Lower leg skin (tissue), 4 donors: ENCODE measurements around the gene ANO6. TPM values are rescaled to one million over a fixed set of nuclear protein-coding genes. Genes with fewer than 3 reads are reported as not detected.

ENCODE experiments used
- DNase-seq, 2 donors: peaks; one replicate each; pipeline ENCODE4 v3.0.0-alpha.2; 2019; ENCODE audit warnings: low spot score in 2 of 2
- H3K4me3 ChIP-seq: fragments of 200-600 bp; sonication (generic); 2 replicates; pipeline ENCODE4 v1.5.1; 2017; ENCODE audit warnings: mild to moderate bottlenecking, low read depth; ENCODE audit not compliant: poor library complexity, severe bottlenecking
- POLR2A ChIP-seq, 2 donors: fragments of 450-650 bp; IDR thresholded peaks; one replicate each; pipeline ENCODE4 v1.6.1; 2016 to 2017; ENCODE audit warnings: antibody characterized with exemption in 2 of 2, mild to moderate bottlenecking in 1 of 2, moderate library complexity in 1 of 2
- WGBS, 2 donors: methylation state at CpG; one replicate each; pipeline ENCODE4 v1.1.5; 2018; 5-methylcytosine and 5-hydroxymethylcytosine counted together
- intact Hi-C: fragments of 100-400 bp; cut with DNase I; formaldehyde crosslinking; loops from one replicate; pipeline ENCODE4 v1.15.0; 2023; ENCODE audit warnings: low total_unique reads
- total RNA-seq, 4 donors: library from RNA; depleted of rRNA; stranded (reverse); fragments of >200 nt; gene quantifications; one replicate each; pipeline ENCODE4 v1.1.0, GENCODE V29; 2016
- TF ChIP-seq, protein P1 (sequence below), 3 donors: fragments of 450-650 bp; IDR thresholded peaks; one replicate each; pipeline ENCODE4 v1.5.1; 2016; ENCODE audit warnings: antibody characterized with exemption in 3 of 3, mild to moderate bottlenecking in 3 of 3, moderate library complexity in 2 of 3

Gene ANO6
- total RNA-seq, 4 donors from 2014 or later: 36.3 to 41.1 (median 38.9) TPM

DNA sequence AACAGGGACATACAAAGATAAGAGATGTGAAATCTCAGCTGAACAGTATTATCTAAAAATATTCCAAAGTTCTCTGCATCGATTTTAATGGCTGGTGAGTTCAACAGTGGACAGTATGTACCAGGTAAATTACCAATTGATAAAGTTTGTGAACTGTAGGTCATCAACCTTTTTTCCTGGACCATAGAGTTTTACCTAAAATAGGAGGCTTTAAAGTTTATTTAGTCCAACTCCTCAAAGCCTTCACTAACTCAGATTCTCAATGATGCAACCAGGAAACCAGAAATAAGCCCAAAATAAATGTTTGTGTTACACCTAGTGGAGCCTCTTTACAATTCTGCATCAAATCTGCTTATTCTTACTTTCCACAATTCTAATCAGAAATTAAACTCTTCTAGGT lies 205.8 kb downstream of the ANO6 start:
- intact Hi-C loops: no loop called here
- DNase-seq: no peak
- no peak overlapping the region for H3K4me3 ChIP-seq
- no peak for TF ChIP-seq POLR2A (IDR thresholded peaks at IDR 0.05)
- TF ChIP-seq, protein P1, sequence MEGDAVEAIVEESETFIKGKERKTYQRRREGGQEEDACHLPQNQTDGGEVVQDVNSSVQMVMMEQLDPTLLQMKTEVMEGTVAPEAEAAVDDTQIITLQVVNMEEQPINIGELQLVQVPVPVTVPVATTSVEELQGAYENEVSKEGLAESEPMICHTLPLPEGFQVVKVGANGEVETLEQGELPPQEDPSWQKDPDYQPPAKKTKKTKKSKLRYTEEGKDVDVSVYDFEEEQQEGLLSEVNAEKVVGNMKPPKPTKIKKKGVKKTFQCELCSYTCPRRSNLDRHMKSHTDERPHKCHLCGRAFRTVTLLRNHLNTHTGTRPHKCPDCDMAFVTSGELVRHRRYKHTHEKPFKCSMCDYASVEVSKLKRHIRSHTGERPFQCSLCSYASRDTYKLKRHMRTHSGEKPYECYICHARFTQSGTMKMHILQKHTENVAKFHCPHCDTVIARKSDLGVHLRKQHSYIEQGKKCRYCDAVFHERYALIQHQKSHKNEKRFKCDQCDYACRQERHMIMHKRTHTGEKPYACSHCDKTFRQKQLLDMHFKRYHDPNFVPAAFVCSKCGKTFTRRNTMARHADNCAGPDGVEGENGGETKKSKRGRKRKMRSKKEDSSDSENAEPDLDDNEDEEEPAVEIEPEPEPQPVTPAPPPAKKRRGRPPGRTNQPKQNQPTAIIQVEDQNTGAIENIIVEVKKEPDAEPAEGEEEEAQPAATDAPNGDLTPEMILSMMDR (IDR thresholded peaks at IDR 0.05): no peak
- 95 to 97% methylated on average over 1 of the region's 1 CpG for WGBS, 2 donors

DNA sequence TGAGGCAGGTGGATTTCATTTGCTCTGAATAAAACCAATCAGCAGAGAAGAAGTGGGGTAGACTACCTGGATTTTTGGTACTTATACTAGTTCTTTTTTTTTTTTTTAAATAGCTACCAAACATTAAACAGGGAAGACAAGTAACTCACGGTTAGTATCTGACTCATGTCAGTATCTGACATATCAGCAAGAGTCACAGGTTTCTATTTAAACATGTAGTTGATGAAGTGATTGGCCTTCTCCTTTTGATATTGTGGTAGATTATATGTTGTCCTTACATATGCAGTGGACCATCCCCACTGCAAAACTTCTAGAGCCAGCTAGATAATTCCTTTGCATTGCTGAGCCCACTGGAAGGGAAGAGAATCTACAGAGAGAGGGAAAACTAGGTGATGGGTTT lies 208.0 kb downstream of the ANO6 start:
- intact Hi-C loops: no loop called here
- 83% methylated on average over 1 of the region's 1 CpG for WGBS, 2 donors
- TF ChIP-seq POLR2A (IDR thresholded peaks at IDR 0.05): no peak
- TF ChIP-seq, protein P1 (IDR thresholded peaks at IDR 0.05): no peak
- no peak for DNase-seq
- H3K4me3 ChIP-seq: no peak overlapping the region

DNA sequence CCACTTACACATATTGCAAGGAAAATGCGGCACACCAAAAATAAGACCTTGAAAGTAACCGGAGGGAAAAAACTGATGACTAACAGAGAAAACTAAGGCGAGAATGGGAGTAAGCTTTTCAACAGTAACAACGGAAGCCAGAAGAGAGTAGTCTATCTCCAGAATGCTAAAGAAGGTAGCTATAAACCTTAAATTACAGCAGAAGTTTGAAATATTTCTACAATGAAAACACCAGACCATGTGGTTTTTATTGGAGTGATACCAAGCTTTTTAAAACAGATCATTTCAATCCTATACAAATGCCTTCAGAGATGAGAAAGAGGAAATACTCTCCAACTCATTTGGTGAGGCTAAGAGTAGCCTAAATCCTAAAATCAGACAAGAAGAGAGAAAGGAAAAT lies 209.5 kb downstream of the ANO6 start:
- no peak for DNase-seq
- no peak overlapping the region for H3K4me3 ChIP-seq
- intact Hi-C loops: no loop called here
- TF ChIP-seq POLR2A (IDR thresholded peaks at IDR 0.05): no peak
- TF ChIP-seq, protein P1 (IDR thresholded peaks at IDR 0.05): no peak
- 94 to 95% methylated on average over 4 of the region's 4 CpGs for WGBS, 2 donors

DNA sequence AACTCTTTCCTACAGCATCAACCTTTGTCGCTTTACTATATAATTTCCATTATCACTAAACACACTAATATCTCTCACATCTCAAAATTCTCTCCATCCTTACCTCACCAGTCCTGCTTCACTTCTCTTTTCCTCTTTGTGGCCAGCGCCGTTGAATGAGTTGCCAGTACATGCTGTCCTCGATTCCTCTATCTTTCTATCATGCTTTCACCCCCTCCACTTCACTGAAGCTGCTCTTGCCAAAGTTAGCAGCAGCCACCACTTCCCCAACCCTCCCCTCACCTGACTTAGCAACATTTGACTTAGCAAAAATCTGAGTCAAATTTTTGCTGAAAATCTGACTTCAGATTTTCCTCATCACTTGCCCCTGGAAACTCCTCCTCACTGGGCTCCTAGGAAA lies 210.4 kb downstream of the ANO6 start:
- TF ChIP-seq, protein P1 (IDR thresholded peaks at IDR 0.05): no peak
- no peak for TF ChIP-seq POLR2A (IDR thresholded peaks at IDR 0.05)
- intact Hi-C loops: no loop called here
- 93% methylated on average over 4 of the region's 4 CpGs for WGBS, 2 donors
- no peak overlapping the region for H3K4me3 ChIP-seq
- DNase-seq: no peak

DNA sequence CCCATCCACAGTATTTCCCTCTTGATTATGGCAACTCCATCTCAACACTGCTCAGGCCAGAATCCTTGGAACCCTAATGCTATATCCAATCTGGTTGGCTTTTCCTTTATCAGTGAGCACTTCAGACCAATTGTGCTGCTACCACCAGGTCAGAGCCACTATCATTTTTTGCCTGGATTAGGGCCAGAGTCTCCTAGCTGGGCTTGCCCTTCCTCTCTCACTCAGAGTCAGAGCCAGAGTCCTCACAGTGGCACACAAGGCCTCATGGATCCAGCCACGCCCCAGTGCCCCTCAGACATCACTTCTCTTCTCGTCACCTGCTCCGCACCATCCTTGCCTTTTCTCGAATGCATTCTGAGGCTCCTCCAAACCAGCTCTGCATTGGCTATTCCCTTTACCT lies 211.1 kb downstream of the ANO6 start:
- TF ChIP-seq, protein P1 (IDR thresholded peaks at IDR 0.05): no peak
- no peak for TF ChIP-seq POLR2A (IDR thresholded peaks at IDR 0.05)
- WGBS, 2 donors: 98 to 100% methylated on average over 4 of the region's 4 CpGs
- H3K4me3 ChIP-seq: no peak overlapping the region
- no peak for DNase-seq
- intact Hi-C loops: no loop called here

DNA sequence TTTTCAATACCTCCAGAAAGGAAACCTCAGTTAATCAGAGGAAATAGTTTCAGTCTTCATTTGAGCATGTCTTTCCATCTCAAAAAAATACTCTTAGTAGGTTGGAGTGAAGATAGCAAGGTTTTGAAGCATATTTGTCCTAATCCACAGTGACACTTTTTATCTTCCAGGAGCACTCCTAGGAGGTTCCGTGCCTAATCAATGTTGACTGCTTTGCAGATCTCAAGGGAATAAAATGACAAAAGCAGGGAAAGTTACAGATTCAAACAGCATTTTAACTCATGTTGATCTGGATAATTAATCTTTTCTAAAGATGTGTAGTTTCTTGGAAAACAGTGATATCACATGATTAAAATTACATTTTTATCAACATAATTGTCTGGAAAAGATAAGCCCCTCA lies 213.9 kb downstream of the ANO6 start:
- H3K4me3 ChIP-seq: no peak overlapping the region
- intact Hi-C loops: no loop called here
- DNase-seq: no peak
- WGBS, 2 donors: 88 to 91% methylated on average over 1 of the region's 1 CpG
- no peak for TF ChIP-seq POLR2A (IDR thresholded peaks at IDR 0.05)
- TF ChIP-seq, protein P1 (IDR thresholded peaks at IDR 0.05): no peak
